Glomerular visceral epithelial cell (primary cell): Measurements from ENCODE around the gene METTL25B.

ENCODE experiments used
- DNase-seq: peaks from one replicate; pipeline ENCODE4 v3.0.0-alpha.2; 2016; ENCODE audit errors: extremely low spot score

METTL25B gene

DNA sequence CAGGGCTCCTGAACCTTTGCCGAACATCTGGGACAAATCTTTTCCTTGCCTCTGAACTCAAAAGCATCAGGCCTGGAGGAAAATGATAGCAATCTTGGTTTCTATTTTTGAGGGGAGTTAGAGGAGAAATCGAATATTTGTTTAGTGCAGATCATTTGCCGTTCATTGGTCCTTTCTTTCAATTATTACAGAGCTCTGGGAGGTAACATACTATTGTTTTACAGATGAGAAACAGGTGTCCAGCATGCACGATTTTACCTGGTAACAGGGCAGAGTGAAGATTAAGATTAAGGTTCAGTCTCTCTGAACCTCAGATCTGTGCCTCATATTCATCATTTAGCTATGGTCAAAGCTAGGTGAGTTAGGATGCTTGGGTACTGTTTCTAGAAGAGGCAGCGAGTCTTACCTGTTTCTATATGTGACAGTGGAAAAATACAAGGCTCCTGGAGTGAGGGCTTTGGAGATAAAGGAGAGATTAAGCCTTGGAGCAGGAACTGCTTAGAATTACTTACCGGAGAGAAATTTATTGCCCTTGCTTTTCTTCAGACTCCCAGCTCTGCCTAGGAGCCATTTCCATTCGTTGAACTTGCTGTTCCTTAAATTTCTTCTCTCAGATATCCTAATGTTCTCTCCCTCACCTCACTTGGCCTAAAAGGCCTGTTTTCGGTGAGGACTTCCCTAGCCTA lies 40.5 kb downstream of the METTL25B start:
- no peak for DNase-seq

GRCh38 chr1:156772222-156772621 lies 44.0 kb downstream of the METTL25B start:
- DNase-seq: no peak

- DNase-seq: no peak
These were observed 44.6 kb downstream of the METTL25B start for GRCh38 chr1:156772728-156773497.

GRCh38 chr1:156773607-156774006 lies 45.3 kb downstream of the METTL25B start:
- DNase-seq: no peak

DNA sequence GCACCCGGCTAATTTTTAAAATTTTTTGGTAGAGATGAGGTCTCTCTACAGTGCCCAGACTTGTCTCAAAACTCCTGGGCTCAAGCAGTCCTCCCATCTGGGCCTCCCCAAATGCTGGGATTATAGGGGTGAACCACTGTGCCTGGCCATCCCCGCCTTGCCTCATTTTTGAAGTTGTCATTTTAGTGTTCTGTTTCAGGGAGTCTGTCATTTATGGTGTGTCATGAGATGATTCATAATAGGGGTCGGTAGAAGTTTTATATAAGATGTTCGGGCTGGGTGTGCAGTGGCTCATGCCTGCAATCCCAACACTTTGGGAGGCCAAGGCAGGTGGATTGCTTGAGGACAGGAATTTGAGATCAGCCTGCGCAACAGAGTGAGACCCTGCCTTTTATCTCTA lies 47.5 kb downstream of the METTL25B start:
- DNase-seq: no peak

DNA sequence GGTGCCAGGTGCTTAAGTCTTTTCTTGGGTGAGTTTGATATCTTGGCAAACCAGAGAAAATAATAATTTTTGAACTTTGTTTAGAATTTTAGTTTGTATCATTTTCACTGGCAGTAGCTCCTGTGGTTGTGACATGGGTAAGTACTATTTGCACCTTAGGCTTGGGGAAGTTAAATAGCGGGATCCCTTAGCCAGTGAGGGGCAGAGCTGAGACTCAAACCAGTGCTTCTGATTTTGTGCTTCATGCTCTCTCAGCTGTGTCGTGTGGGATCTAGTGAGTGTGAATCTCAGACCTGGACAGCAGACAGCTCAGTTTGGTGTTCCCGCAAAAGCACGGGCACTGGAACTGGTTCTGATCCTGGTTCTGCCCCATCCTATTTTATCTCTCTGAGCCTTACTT lies 48.7 kb downstream of the METTL25B start:
- DNase-seq: no peak

- DNase-seq: no peak
These were observed 49.3 kb downstream of the METTL25B start for GRCh38 chr1:156777573-156777972.

GRCh38 chr1:156781585-156782186 lies 53.4 kb downstream of the METTL25B start:
- peak; percentile 69 for DNase-seq

DNA sequence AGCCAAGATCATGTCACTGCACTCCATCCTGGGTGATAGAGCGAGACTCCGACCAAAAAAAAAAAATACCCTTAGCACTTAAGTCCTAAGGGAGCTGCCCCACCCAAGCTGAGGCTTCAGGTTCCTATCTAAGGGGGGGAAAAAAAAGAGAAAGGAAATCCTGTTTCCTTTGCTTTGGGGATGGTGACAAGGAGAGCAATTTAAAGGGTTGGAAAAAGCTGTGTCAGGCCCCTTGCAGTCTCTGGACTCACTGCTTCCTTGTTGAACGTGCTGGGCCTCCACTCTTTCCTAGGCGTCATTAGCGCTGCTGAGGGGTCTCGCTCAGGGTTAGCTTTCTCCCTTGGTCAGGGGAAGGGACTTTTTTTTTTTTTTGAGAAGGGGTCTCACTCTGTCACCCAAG lies 57.2 kb downstream of the METTL25B start:
- no peak for DNase-seq
